HG02943 (cell line): ENCODE results near the gene MAP3K13.
"Not testable (repeated sequence)": the region's sequence is repeated elsewhere in the genome, so short reads cannot be mapped to it uniquely, and the experiment has no call there.

ENCODE experiments used
- ATAC-seq: cut with Tn5 transposase; IDR thresholded peaks from one replicate; pipeline ENCODE4 v1.9.1; 2021; ENCODE audit warnings: mild to moderate bottlenecking, low read depth, moderate library complexity; ENCODE audit not compliant: unreplicated experiment

MAP3K13 gene

DNA sequence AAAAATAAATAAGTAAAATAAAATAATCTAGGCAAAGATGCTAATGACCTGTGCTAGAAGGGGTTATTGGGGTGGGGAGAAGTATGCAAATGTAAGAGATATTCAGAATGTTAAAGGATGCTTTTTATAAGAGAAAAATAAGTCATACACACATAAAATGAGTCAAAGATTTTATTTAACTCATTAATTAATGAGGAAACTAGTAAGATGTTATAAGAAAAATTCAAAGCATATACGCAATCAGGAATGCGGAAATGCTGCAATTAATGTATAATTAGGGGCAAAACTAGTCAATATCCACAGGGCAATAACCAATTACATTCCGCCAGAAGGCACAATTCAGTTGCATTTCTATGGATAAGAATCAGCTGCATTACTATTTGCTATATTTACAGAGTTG lies 30.1 kb downstream of the MAP3K13 start:
- no peak for ATAC-seq

DNA sequence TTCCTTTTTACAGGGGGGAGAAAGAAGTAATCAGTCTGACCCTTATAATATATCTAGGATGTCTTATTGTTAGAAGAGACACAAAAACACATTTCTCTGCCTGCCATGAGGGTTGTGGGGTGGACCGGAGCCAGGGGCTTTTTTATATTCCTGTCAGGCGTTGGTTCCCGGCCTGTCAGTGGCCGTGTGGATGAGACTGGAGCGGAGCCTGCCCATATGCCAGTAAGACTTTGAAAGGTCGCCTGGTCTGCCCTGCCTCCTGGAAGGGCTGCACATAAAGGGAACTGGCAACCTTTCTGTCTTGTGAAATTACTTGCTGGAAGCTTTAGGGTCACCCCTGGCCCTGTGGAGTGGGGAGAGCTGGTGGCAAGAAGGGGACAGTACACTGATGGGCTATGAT lies 34.7 kb downstream of the MAP3K13 start:
- no peak for ATAC-seq

DNA sequence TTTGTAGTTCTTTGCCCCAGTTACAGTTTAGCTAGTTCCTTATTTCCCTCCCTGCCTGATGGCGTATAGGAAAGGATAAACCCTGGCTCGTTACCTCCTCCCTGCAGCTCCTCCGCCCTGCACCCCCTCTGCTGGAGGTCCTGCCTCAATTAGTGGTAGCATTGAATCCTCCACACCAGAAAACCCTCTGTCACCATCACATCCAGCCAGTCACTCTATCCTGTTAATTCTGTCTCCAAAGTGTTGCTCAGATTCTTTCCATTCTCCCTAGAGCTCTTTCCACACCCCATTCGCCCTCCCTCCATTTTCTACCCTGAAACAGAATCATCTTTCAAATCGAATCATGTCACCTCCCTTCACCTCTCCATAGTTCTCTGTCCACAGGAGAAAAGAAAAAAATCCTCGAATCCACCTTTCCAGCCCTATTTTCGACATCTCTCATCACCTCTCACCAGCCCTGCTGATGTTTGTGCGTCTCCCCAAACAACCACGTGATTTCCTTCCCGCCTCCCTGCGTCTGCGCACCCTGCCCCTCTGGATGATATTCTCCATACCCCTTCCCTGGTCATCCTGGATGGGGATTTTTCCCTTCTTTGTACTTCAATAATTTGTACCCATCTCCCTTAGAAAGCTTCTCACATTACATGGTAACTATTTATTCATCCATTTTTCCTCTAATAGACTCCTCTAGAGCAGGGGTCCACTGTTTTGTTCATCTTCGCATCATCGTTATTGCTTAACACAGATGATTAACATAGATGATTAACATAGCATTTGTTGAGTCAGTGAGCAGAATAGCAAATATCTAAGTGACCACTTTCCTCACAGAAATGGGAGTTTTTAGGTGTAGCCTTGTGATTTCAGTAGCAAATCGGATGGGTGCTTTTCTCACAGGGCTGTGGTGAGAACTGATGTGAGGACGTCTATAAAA lies 37.1 kb downstream of the MAP3K13 start:
- ATAC-seq: no peak

DNA sequence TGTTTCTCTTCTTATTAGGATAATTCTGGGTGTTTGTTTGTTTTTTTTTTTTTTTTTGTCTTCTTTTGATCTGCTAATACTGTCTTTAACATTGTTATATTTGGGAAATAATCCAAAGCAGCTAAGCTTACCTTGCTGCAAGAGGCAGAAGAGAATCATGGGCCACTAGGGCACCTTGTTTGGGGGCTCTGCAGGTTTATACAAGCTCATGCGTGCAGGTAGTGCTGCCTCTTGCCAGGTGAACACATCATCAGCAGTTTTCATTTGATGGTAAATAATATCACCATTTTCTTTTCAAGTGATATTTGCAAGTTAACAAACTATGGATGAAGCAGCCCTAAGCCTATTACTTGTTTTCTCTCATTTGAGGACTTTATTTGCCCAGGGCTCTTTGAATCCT lies 37.9 kb downstream of the MAP3K13 start:
- no peak for ATAC-seq

- ATAC-seq: no peak
These were observed 38.5 kb downstream of the MAP3K13 start for GRCh38 chr3:185401319-185401955.

DNA sequence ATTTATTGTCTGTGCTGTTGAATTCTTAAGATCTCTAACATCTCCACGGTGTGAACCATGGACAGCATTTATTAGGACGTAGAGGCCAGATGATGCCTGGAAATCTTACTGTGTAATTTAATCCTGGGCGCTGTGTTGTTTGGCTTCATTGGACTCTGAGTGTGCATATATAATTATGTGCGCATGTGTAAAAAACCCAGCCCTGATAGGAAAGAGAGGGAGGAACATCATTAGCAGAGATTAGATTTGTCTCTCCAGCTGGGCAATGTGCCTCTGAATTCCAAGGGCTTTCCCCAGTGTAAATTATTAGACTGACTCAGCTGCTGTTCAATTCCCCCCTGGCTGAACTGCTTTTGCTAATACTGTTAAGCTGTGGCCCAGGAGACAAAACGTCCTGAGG lies 39.6 kb downstream of the MAP3K13 start:
- no peak for ATAC-seq

DNA sequence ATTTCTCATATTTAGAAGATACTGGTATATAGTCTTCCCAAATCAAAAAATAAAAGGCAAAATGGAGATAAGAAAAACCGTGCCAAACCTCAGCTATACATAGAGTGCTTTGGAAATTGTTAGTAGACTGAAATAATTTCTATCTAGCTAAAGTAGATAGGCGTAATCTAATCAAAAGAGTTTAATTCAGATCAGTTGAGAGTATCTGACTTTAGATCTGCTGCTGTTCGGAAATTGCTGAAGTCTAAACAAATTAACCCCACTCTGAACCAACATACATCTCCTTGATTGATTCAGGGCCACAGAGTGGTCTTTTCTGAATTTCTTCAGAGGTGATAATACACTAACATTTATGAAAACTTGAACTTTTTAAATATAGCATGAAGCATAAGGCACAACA lies 40.1 kb downstream of the MAP3K13 start:
- ATAC-seq: no peak

- ATAC-seq: no peak
These were observed 42.3 kb downstream of the MAP3K13 start for GRCh38 chr3:185405243-185405642.

GRCh38 chr3:185405664-185406063 lies 42.7 kb downstream of the MAP3K13 start:
- no peak for ATAC-seq

GRCh38 chr3:185406121-185406620 lies 43.2 kb downstream of the MAP3K13 start:
- ATAC-seq: no peak

DNA sequence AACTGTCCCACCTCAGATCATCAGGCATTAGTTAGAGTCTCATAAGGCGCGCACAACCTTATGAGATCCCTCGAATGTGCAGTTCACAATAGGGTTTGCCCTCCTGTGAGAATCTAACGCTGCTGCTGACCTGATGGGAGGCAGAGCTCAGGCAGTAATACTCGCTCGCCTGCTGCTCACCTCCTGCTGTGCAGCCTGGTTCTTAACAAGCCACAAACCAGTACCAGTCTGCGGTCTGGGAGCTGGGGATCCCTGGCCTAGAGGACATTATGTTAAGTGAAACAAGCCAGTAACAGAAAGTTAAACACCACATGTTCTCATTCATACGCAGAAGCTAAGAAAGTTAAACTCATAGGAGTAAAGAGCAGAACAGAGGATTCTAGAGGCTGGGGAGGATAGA lies 47.0 kb downstream of the MAP3K13 start:
- ATAC-seq: no peak

- ATAC-seq: no peak
These were observed 48.2 kb downstream of the MAP3K13 start for GRCh38 chr3:185411133-185411532.

DNA sequence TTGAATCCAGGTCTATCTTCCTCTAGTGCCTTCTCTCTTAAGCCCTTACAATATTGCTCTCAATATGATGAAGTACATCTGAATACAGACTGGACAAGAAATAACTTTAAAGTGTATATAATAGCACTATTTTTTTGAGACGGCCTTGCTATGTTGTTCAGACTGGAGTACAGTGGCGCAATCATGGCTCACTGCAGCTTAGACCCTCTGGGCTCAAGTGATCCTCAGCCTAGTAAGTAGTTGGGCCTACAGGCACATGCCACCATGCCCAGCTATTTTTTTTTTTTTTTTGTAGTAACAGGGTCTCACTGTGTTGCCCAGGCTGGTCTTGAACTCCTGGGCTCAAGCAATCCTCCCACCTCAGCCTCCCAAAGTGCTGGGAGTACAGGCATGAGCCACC lies 53.6 kb downstream of the MAP3K13 start:
- no peak for ATAC-seq

DNA sequence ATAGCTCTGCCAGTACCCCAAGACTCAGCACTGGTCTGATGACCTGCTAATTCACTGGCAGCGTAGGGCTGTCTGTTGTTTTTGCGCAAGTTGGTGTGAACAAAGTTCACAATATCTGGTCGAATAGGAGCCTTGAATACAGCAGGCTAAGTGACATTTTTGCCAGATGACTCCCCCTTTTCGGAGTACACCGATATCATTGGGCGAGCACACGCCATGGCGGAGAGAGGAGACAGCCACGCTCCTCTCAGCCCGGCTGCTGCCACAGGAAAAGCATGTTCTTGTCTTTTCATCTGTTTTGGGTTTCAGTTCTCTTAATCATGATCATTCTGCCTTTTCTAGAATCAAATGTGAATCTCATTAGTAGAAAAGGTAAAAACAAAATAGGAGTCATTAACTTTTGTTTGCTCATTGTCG lies 55.6 kb downstream of the MAP3K13 start:
- not testable (repeated sequence) for ATAC-seq

DNA sequence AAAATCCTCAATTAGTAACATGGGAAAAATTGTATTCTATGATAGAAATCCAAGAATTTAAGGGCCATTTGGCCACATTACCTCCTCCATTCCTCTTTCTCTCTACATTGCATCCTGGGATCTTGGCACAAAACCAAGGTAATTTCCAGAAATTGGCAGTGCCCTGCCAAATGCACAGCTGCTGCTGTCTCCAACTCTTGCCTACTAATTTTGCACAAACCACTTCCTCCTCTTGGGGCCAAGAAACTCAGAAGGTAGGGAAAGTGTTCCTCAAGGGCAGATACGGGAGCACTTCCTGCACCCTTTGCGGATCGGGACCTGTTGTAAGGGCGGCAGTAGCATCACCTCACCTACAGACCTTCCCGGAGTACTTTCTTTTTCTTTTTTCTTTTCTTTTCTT lies 57.8 kb downstream of the MAP3K13 start:
- ATAC-seq: no peak

- ATAC-seq: no peak
These were observed 58.8 kb downstream of the MAP3K13 start for GRCh38 chr3:185421577-185422232.

GRCh38 chr3:185422677-185423076 lies 59.7 kb downstream of the MAP3K13 start:
- no peak for ATAC-seq

DNA sequence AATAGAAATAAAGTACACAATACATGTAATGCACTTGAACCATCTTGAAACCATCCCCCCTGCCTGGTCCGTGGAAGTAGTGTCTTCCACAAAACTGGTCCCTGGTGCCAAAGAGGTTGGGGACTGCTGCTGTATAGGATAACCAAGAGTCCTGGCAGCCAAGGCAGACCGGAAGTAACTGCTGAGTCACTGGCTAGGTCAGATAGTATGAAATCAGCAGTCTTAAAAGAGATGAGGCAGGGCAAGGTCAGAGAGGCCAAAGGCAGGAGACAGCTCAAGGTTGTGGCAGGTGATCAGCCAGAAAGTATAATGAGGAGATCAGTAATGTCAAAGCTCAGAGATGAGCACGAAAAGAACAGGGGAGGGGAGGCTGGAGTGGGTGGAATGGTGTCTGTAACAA lies 60.2 kb downstream of the MAP3K13 start:
- ATAC-seq: no peak

GRCh38 chr3:185424435-185424834 lies 61.5 kb downstream of the MAP3K13 start:
- ATAC-seq: no peak

DNA sequence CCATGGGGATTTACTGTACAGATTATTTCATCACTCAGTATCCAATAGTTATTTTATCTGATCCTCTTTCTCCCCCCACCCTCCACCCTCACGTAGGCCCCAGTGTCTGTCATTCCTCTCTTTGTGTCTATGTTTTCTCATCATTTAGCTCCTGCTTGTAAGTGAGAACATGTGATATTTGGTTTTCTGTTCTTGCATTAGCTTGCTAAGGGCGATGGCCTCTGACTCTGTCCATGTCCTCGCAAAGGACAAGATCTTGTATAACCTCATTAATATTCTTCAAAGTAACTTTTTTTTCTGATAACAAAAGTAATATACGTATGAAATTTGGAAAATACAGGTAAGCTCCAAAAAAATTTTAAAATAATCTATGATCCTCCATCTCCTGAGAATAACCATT lies 67.4 kb downstream of the MAP3K13 start:
- ATAC-seq: no peak

GRCh38 chr3:185439745-185440466 lies 77.0 kb downstream of the MAP3K13 start:
- no peak for ATAC-seq
